CD4-positive, alpha-beta T cell (primary cell): Measurements from ENCODE around the gene POP4. TPM values are rescaled to one million over a fixed set of nuclear protein-coding genes. Genes with fewer than 3 reads are reported as not detected.

Experiments used
- ATAC-seq: fragments of 200-7000 bp; cut with Tn5 transposase; one replicate; pipeline ENCODE4 v1.10.0; 2022; ENCODE audit warnings: mild to moderate bottlenecking; ENCODE audit not compliant: poor library complexity
- CTCF ChIA-PET: fragments of 350-600 bp; sonication (Branson Sonifier 250); formaldehyde crosslinking; loops from one replicate; lab custom pipeline; 2021; ENCODE audit warnings: antibody characterized with exemption, inconsistent platforms; lab: Charles Lee
- POLR2A ChIA-PET: fragments of 350-600 bp; sonication (Branson Sonifier 250); formaldehyde crosslinking; loops from one replicate; lab custom pipeline; 2021; ENCODE audit warnings: antibody characterized with exemption, inconsistent platforms; lab: Charles Lee
- DNase-seq, 14 experiments: peaks; one replicate each; pipeline ENCODE4 v3.0.0-alpha.2; 2013 to 2020; ENCODE audit warnings: mixed read lengths in 2 of 14
- H3K27ac ChIP-seq, 2 donors: one replicate each; pipeline versions ENCODE4 v1.5.1 to v1.7.0; 2013; ENCODE audit warnings: low read length in 2 of 2, low read depth in 1 of 2, mild to moderate bottlenecking in 1 of 2
- H3K27me3 ChIP-seq, 2 experiments: 1 replicate in 1 of 2; 2 replicates in 1 of 2; pipeline versions ENCODE4 v1.6.1 to v1.7.0; 2013; ENCODE audit warnings: low read length in 2 of 2, control low read depth in 1 of 2, mild to moderate bottlenecking in 1 of 2, moderate library complexity in 1 of 2; ENCODE audit not compliant: insufficient read depth in 2 of 2, control insufficient read depth in 1 of 2
- H3K36me3 ChIP-seq: one replicate; pipeline ENCODE4 v1.6.1; 2013; ENCODE audit warnings: low read length, control low read depth; ENCODE audit not compliant: insufficient read depth
- H3K4me1 ChIP-seq: one replicate; pipeline ENCODE4 v1.6.1; 2013; ENCODE audit warnings: low read length, control low read depth; ENCODE audit not compliant: insufficient read depth
- H3K4me3 ChIP-seq: one replicate; pipeline ENCODE4 v1.5.1; 2013; ENCODE audit warnings: mild to moderate bottlenecking, low read length, moderate library complexity
- H3K9me3 ChIP-seq, 2 experiments: 1 replicate in 1 of 2; 2 replicates in 1 of 2; pipeline versions ENCODE4 v1.6.1 to v1.7.0; 2013; ENCODE audit warnings: low read length in 2 of 2, mild to moderate bottlenecking in 2 of 2, control low read depth in 1 of 2, moderate library complexity in 1 of 2; ENCODE audit not compliant: control insufficient read depth in 1 of 2, insufficient read depth in 1 of 2
- H3K27ac Mint-ChIP-seq: one replicate; pipeline ENCODE4 v1.8.0; 2020; ENCODE audit warnings: mixed read lengths
- H3K27me3 Mint-ChIP-seq: one replicate; pipeline ENCODE4 v1.8.0; 2021; ENCODE audit warnings: mixed read lengths
- H3K36me3 Mint-ChIP-seq: one replicate; pipeline ENCODE4 v1.8.0; 2021; ENCODE audit warnings: low read depth, mixed read lengths
- H3K4me1 Mint-ChIP-seq: one replicate; pipeline ENCODE4 v1.8.0; 2021; ENCODE audit warnings: low read depth, mixed read lengths
- H3K4me3 Mint-ChIP-seq: one replicate; pipeline ENCODE4 v1.8.0; 2020; ENCODE audit warnings: mild to moderate bottlenecking, mixed read lengths
- H3K9me3 Mint-ChIP-seq: one replicate; pipeline ENCODE4 v1.8.0; 2020; ENCODE audit warnings: mixed read lengths
- intact Hi-C, 2 experiments: fragments of 100-400 bp; cut with DNase I in 1 of 2; cut with micrococcal nuclease in 1 of 2; formaldehyde crosslinking; loops; one replicate each; pipeline versions ENCODE4 v1.15.1 to v1.9.0; 2023 to 2025; cut with DNase I, micrococcal nuclease
- total RNA-seq, 174 experiments: library from RNA in 2 of 174; stranded (reverse) in 2 of 174; gene quantifications; one replicate each; pipeline ENCODE4 v1.2.3 and lab custom pipeline; 2021 to 2026
- TF ChIP-seq, protein P1 (sequence below): fragments of 200-600 bp; IDR thresholded peaks from one replicate; pipeline ENCODE4 v1.8.0; 2022; ENCODE audit warnings: antibody characterized with exemption, mild to moderate bottlenecking

POP4 gene
- total RNA-seq, 2 experiments from 2014 or later = 40.5 to 42.0 TPM

DNA sequence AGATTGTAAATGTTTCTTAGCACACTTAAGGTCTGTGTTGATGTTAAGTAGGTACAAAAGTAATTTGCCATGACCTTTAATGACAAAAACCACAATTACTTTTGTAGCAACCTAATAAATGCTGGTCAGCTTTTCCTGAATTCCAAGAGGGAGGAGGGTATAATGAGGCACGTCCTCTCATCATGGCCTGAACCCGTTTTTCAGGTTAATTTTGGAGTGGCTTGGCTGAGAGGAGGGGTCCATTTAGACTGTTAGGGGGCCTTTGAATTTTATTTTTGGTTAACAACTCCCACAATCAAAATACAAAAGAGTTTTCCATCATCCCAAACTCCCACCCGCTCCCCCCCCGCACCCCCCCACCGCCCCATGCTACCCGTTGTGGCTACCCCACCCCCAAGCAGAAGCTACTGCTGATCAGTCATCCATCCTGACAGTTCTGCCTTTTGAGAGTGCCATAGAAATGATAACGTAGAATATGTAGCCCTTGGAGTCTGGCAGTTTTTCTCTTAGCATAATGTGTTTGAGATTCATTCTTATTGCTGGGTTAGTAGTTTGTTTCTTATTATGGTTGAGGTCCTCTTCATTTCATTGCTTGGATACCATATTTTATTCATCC is 44.8 kb downstream of the POP4 start:
- H3K4me1 Mint-ChIP-seq = peaks cover 5% of the 10 kb centered on the region
- DNase-seq (no peak), ATAC-seq (no peak)
- H3K4me1 ChIP-seq = peaks cover 10% of the 10 kb centered on the region
- no peaks in the 10 kb centered on the region for H3K36me3 ChIP-seq
- H3K27ac Mint-ChIP-seq = no peak overlapping the region
- no peaks in the 10 kb centered on the region for H3K27me3 ChIP-seq
- TF ChIP-seq, protein P1, sequence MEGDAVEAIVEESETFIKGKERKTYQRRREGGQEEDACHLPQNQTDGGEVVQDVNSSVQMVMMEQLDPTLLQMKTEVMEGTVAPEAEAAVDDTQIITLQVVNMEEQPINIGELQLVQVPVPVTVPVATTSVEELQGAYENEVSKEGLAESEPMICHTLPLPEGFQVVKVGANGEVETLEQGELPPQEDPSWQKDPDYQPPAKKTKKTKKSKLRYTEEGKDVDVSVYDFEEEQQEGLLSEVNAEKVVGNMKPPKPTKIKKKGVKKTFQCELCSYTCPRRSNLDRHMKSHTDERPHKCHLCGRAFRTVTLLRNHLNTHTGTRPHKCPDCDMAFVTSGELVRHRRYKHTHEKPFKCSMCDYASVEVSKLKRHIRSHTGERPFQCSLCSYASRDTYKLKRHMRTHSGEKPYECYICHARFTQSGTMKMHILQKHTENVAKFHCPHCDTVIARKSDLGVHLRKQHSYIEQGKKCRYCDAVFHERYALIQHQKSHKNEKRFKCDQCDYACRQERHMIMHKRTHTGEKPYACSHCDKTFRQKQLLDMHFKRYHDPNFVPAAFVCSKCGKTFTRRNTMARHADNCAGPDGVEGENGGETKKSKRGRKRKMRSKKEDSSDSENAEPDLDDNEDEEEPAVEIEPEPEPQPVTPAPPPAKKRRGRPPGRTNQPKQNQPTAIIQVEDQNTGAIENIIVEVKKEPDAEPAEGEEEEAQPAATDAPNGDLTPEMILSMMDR = no peak
- H3K9me3 Mint-ChIP-seq = no peaks in the 10 kb centered on the region
- no peak overlapping the region for H3K4me3 ChIP-seq
- no peaks in the 10 kb centered on the region for H3K9me3 ChIP-seq
- H3K27ac ChIP-seq = no peak overlapping the region
- no peaks in the 10 kb centered on the region for H3K27me3 Mint-ChIP-seq
- no peak overlapping the region for H3K4me3 Mint-ChIP-seq
- no peaks in the 10 kb centered on the region for H3K36me3 Mint-ChIP-seq
- intact Hi-C loops = no loop called here
- ChIA-PET POLR2A (no interaction called here), CTCF (no interaction called here)

DNA sequence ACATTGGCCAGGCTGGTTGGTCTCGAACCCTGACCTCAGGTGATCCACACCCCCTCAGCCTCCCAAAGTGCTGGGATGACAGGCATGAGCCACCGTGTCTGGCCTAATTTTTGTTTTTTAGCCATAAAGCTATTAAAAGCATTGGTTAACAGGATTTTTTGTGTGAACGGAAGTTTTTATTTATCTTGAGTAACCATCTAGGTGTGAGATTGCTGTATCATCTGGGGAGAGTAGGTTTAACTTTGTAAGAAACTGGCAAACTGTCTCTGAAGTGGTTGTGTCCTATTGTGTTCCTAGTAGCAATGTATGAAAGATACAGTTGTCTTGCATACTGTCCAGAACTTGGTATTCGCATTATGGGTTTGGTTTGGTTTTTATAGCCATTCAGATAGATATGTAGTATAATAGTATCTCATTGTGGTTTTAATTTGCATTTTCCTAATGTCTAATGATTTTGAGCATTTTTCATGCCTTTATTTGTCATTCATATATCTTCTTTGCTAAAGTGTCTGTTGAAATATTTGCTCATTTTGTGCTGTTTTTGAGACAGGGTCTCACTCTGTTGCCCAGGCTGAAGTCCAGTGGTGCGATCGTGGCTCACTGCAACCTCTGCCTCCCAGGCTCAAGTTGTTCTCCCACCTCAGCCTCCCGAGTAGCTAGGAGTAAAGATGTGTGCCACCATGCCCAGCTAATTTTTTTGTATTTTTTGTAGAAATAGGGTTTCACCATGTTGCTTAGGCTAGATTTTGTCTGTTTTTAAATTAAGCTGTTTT is 45.7 kb downstream of the POP4 start:
- intact Hi-C loops = no loop called here
- DNase-seq = peak in 2 of 14 experiments; percentile 2 to 32
- TF ChIP-seq, protein P1 = no peak
- Histone ChIP-seq H3K4me1 (peaks cover 4% of the 10 kb centered on the region), H3K4me3 (no peak overlapping the region), H3K36me3 (no peaks in the 10 kb centered on the region), H3K27ac (no peak overlapping the region), H3K9me3 (no peaks in the 10 kb centered on the region), H3K27me3 (no peaks in the 10 kb centered on the region)
- Mint-ChIP-seq H3K4me1 (no peaks in the 10 kb centered on the region), H3K36me3 (no peaks in the 10 kb centered on the region), H3K9me3 (no peaks in the 10 kb centered on the region), H3K27ac (no peak overlapping the region), H3K27me3 (no peaks in the 10 kb centered on the region), H3K4me3 (no peak overlapping the region)
- ChIA-PET CTCF (interaction anchor here (0.8 kb wide), 1 partner anchor 65 kb away, joined by 3 read pairs; no protein-coding TSS in a partner anchor), POLR2A (no interaction called here)
- no peak for ATAC-seq

DNA sequence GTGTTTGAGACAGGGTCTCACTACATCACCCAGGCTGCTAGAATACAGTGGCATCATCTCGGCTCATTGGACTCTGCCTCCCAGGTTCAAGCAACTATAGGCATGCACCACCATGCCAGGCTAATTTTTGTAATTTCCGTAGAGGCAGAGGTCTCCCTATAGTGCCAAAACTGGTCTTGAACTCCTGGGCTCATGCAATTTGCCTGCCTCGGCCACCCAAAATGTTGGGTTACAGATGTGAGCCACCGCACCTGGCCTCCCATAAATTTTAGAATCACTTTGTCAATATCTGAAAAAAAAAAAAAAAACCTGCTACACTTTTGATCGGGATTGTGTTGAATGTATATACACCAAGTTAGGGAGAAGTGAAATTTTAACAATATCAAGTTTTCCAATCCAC is 47.3 kb downstream of the POP4 start:
- ATAC-seq (no peak), DNase-seq (no peak)
- Mint-ChIP-seq H3K4me1 (no peaks in the 10 kb centered on the region), H3K4me3 (no peak overlapping the region), H3K27me3 (no peaks in the 10 kb centered on the region), H3K27ac (no peak overlapping the region), H3K9me3 (no peaks in the 10 kb centered on the region), H3K36me3 (no peaks in the 10 kb centered on the region)
- POLR2A ChIA-PET = interaction anchor here (1.1 kb wide), 1 partner anchor 12 kb away, joined by 3 read pairs; the partner anchor contains the start of gene PLEKHF1
- H3K4me3 ChIP-seq = no peak overlapping the region
- H3K9me3 ChIP-seq = no peaks in the 10 kb centered on the region
- H3K36me3 ChIP-seq = no peaks in the 10 kb centered on the region
- intact Hi-C loops = no loop called here
- CTCF ChIA-PET = no interaction called here
- TF ChIP-seq, protein P1 = no peak
- no peaks in the 10 kb centered on the region for H3K27me3 ChIP-seq
- no peak overlapping the region for H3K27ac ChIP-seq
- peaks cover 4% of the 10 kb centered on the region for H3K4me1 ChIP-seq
